Uterus (tissue), 2 donors: ENCODE measurements around the gene SUSD1.

Source experiments
- POLR2A ChIP-seq, 2 donors: fragments of 450-650 bp; IDR thresholded peaks; one replicate each; pipeline ENCODE4 v1.6.1; 2016; ENCODE audit warnings: antibody characterized with exemption in 2 of 2, mild to moderate bottlenecking in 1 of 2, moderate library complexity in 1 of 2
- TF ChIP-seq, protein P1 (sequence below), 4 experiments: fragments of 200-600 bp in 2 of 4; fragments of 450-650 bp in 2 of 4; sonication (generic) in 2 of 4; IDR thresholded peaks; one replicate each; pipeline ENCODE4 v1.5.1; 2016 to 2019; ENCODE audit warnings: antibody characterized with exemption in 4 of 4, mild to moderate bottlenecking in 2 of 4, moderate library complexity in 1 of 4

GRCh38 chr9:112200711-112201110 lies 25.6 kb upstream of the SUSD1 start:
- TF ChIP-seq, protein P1, sequence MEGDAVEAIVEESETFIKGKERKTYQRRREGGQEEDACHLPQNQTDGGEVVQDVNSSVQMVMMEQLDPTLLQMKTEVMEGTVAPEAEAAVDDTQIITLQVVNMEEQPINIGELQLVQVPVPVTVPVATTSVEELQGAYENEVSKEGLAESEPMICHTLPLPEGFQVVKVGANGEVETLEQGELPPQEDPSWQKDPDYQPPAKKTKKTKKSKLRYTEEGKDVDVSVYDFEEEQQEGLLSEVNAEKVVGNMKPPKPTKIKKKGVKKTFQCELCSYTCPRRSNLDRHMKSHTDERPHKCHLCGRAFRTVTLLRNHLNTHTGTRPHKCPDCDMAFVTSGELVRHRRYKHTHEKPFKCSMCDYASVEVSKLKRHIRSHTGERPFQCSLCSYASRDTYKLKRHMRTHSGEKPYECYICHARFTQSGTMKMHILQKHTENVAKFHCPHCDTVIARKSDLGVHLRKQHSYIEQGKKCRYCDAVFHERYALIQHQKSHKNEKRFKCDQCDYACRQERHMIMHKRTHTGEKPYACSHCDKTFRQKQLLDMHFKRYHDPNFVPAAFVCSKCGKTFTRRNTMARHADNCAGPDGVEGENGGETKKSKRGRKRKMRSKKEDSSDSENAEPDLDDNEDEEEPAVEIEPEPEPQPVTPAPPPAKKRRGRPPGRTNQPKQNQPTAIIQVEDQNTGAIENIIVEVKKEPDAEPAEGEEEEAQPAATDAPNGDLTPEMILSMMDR (IDR thresholded peaks at IDR 0.05): no peak
- TF ChIP-seq POLR2A (IDR thresholded peaks at IDR 0.05): no peak
